ENCODE data around the gene ZNF778.

GRCh38 chr16:89278441-89279240, 61.1 kb downstream of the ZNF778 start:
- TF ChIP-seq CTCF (conservative IDR thresholded peaks at IDR 0.05; ENCODE audit: low read length) (no peak), EZH2phosphoT487 (IDR thresholded peaks at IDR 0.05; ENCODE audit: borderline replicate concordance) (no peak)
